GM21529 (cell line): ENCODE data around the gene TRPV3.
"Not testable (repeated sequence)": the region's sequence is repeated elsewhere in the genome, so short reads cannot be mapped to it uniquely, and the experiment has no call there.

Experiments used
- ATAC-seq: cut with Tn5 transposase; IDR thresholded peaks from one replicate; pipeline ENCODE4 v1.9.1; 2021; ENCODE audit not compliant: unreplicated experiment

TRPV3 gene

GRCh38 chr17:3475812-3476610 is 81.6 kb downstream of the TRPV3 start, which contains the start of gene ASPA:
Gene ASPA (plus strand): TSS chr17:3475997. CDS start chr17:3476160, 163 bp downstream.
- ATAC-seq: no peak

- no peak for ATAC-seq
Measured at GRCh38 chr17:3475251-3475685, 82.3 kb downstream of the TRPV3 start.

DNA sequence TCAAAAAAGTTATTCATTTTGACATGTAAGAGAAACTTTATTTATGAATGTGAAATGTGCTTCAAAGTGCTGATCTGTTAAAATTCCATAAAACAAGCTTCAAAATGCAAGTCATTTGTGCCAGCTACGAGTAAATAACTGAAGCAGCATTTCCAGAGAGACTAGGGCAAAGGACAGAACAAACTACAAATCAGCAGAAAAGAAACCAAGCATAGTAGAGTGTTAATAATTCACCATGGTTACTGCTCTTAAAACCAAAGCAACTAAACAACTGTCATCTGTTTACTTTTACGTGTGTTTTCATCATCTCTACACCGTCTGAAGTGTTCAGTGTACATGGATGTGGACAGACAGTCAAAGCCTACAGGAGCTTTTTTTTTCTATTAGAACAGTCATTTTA is 83.4 kb downstream of the TRPV3 start:
- no peak for ATAC-seq

- ATAC-seq: no peak
Measured at GRCh38 chr17:3472137-3472536, 85.5 kb downstream of the TRPV3 start.

- ATAC-seq: no peak
Measured at GRCh38 chr17:3471599-3471998, 86.0 kb downstream of the TRPV3 start, which contains the start of gene SPATA22. Gene SPATA22 (minus strand): TSS chr17:3471819. CDS start chr17:3469325, 2,494 bp downstream.

- no peak for ATAC-seq
Measured at GRCh38 chr17:3469529-3469928, 88.1 kb downstream of the TRPV3 start.

GRCh38 chr17:3466355-3466754 is 91.3 kb downstream of the TRPV3 start:
- ATAC-seq: not testable (repeated sequence)
